GM19438 (cell line): ENCODE data around the gene HSPA1B.

Experiments
- ATAC-seq: cut with Tn5 transposase; IDR thresholded peaks from one replicate; pipeline ENCODE4 v1.9.1; 2021; ENCODE audit warnings: low read depth; ENCODE audit not compliant: unreplicated experiment

Gene HSPA1B

DNA sequence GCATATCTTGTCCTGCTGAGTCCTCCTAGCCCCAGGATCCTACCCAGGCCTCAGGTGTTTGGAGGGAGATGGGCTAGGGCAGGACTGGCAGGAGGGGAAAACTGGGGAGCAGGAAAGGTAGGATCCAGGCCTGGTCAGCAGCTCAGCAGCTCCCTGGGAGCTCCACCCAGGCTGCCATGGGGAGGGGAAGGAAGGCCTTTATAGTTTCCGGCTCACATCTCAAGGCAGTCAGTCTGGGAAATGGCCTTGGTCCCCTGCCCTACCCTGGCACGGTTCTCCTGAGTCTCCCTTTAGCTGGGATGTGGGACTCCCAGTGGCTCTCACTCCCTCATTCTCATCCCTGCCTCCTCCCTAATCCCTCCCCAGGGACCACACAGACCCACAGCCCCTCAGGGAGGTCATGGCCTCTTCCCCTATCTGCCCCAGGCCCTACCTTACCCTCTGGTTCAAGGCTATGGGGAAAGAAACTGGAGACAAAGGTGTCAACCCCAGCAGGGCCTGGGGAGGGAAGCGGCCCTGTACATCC is 49.6 kb downstream of the HSPA1B start:
- ATAC-seq = no peak

DNA sequence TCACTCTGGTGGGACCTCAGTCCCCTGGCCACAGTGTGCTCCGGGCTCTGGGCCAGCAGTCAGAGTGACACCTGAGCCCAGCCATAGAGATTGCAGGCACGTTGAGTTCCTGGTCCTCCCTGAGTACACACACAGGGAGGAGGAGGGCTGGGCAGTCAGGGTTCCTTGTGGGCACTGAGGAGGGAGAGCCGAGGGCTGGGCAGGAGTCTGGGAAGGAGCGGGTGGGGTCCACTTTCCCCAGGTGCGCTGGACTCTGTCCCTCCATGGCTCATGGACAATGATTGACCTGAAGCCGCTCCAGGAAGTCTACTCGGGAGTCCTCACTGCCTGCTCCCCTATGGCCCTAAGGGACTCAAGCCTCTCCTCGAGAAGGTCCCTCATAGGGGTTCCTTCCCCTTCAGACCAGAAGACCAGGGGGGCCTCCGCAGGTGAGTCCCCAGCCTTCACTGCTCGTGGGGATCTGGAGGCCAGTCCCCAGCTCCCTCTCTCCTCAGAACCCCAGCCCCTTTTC is 50.2 kb downstream of the HSPA1B start:
- ATAC-seq = no peak

DNA sequence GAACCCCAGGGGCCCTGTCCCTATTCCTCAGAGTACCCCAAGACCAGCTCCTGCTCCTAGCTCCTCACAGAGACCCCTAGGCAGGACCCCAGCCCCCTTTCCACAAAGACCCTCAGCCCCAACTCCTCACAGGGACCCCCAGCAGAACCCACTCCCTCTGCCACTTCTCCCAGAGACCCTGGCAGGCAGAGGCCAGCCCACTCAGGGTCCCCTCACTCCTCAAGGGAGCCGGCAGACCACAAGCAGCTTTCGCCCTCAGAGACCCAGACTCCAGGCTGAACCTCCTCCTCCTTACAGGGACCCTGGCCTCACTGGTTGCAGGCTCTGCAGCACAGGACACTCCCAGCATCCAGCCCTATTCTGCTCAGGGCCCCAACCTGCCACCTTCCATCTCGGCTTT is 50.7 kb downstream of the HSPA1B start:
- no peak for ATAC-seq

DNA sequence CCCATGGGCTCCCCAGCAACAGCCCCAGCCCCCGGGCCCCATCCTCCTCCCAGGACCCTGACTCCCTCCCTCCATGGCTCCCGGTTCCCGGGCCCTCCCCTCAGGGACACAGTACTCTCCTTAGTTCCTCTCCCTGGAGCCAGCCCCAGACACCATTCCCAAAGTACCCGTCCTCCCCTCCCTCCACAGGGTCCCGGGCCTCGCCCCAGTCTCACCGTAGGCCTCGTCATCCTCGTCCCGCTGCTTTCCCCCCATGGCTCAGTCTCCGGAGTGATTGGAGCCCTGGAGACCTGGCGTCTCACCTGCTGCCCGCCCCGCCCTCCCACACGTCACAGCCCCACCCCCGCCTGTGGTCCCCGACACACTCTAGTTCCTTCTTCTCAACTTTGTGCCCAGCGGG is 51.2 kb downstream of the HSPA1B start, which contains the start of gene SLC44A4:
Gene SLC44A4 (minus strand): TSS at position 272 of the 400 bp plus-strand sequence. CDS start 17 bp downstream, at position 255.
- no peak for ATAC-seq

DNA sequence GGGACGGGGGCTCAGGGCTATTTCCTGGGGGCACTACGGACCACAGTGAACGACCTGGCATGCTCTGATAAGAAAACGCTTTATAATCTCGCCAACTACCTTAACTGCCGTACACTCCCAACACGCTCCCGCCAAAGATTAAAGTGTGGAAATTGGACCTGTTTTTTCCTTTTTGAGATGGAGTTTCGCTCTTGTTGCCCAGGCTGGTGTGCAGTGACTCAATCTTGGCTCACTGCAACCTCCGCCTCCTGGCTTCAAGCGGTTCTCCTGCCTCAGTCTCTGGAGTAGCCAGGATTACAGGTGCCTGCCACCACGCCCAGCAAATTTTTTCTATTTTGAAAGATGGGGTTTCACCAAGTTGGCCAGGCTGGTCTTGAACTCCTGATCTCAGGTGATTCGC is 51.6 kb downstream of the HSPA1B start:
- ATAC-seq = no peak
